Measurements from ENCODE around the gene SLC30A9.

SLC30A9 gene

DNA sequence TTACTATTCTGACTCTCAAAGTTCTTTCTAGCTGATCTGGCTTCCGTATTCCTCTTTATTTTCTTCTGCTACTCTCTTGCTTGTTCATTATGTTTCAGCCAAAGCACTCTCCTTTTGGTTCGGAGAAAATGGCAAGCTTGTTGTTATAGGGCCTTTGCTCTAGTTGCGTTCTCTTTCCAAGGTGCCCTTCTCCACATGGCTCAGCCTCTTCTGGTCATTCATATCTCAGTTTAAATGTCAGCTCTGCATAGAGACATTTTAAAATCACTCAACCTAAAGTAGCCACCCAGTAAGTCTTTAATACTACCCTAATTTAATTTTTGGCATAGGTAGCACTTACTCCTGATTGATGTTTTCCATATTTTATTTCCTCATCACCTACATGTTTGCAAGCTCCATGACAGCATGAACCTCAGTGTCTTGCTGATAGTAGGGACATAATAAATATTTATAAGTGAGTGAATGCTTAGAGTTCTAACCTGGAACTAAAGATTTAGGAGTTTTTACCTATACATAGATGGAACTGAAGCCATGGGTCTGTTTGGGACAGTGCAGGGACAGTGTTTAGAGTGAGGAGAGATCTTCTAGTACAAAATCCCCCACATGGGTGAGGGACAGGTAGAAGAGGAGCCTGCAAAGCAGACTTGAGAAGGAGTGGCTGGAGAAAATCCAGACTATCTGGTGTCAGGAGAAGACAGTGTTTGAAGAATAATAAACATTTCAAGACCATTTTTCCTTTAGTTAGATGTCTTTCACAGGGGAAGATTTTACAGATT is 17.9 kb downstream of the SLC30A9 start:
- DNase-seq, result no peak

DNA sequence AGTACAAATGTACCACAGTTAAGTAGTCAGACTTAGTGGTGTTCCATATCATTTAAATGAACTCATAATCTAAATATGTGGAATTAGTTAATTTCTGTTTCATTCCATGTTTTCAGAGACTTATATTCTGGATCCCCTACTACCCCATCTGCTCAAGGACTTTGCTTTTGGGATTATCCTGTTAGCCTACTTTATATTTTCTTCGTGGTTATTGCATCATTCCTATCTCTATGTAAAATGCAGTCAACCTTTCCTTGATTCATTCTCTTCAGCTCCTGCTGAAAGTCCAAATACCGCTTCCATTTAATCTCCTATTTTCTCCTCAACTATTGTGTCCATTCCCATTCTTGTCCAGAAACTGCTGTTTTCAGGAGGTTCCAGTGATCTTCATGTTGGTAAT is 25.1 kb downstream of the SLC30A9 start:
- no peak for DNase-seq

GRCh38 chr4:42018451-42018850 is 28.1 kb downstream of the SLC30A9 start:
- no peak for DNase-seq

DNA sequence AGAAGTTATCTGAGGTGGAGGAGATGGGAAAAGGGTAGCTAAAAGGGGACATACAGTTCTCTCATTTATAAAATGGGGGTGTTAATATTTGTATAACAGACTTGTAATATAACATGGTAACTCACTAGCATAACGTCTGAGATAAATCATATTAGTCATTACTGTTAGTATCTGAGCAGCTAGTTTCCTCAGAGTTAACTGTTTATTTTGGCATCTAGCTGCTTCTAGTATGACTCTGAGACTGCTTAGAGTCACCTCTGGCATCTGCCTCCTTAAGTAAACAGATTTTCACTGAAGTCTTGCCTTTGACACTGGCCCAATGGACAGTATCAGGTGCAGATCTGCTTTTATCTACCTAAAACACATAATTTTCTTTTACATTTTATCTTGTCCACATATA is 58.1 kb downstream of the SLC30A9 start:
- DNase-seq, result no peak

DNA sequence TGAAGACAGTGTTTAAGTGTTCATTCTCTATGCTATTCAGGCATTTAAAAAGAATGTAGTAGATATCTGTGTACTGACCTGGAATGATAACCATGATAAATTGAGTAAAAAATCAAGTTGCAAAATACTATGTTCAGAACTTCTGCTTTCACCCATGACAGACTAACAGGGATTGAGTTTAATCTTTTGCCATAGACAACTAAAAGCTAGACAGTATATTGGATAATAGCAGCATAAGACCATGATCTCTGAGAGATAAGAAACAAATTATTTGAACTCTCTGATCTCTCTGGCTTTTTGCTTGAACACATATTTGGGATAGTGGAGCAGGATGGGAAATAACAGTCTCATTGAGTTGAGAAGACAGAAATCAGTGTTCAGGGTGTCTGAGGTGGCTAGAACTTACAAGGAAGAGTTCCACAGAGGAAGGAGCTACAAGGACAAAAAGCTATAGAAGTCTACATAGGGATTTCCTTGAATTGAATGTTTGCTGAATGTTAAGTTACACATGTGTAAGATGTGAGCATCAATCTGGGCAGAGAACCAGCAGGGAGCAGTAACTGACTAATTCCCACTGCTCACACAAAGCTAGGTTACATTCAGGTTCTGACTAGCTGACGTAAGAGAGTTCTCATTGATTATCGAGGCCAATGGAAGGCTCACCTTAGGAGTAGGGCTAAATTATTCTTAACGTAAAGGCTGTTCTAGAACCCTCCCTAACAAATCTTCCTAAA is 60.4 kb downstream of the SLC30A9 start:
- DNase-seq, result no peak

DNA sequence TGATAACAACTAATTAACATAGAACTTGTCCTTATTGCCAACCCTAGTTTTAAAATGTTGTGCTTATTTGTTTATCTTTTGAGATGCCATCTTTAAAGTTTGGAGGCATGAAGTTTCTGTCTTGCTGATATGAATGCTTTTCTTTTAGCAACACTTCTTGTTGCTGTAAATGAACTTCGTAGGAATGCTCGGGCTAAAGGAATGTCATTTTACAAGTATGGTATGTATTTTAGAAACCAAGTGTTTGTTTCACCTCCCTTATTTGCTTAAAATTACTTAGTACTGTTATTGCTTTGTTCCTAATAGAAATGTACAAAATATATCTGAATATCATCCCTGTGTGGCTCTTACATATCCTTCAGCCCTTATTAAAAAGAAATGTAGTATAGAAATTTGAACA is 76.1 kb downstream of the SLC30A9 start:
- no peak for DNase-seq

DNA sequence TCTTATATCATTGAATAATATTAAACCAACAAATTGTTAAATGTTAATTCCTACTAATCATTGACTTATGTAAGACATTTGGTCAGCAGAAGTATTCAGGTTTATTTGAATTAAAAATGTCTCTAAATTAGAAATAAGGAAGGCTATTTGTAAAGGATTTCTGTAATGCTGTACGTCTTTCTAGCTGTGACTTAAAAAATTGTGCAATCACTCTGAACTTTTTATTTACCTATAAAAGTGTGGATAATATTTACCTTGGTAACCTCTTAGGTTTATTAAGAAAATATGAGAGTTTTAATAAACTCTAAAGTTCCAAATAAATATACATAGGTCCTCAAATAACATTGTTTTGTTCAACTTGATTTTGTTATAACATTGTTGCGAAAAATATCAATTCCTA is 76.9 kb downstream of the SLC30A9 start:
- DNase-seq, result no peak

GRCh38 chr4:42070463-42070862 is 80.1 kb downstream of the SLC30A9 start:
- DNase-seq, result no peak

DNA sequence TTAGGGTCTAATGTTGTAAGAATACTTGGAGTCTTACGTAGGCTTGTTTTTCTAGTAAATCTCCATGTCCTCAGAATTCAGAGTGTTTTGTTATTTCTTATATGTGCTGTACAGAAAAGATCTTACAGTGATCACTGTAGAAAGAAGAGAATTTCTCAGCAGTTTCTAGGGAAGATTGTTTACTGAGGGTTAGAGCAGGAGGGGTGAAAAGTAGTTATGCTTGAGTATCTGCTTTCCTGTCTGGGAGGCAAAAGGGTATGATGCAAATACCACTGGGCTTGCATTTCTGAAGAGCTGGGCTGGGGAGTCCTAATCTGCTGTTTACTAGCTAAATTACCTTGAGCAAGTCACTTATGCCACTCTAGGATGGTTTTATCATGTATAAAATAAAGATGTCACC is 84.0 kb downstream of the SLC30A9 start:
- DNase-seq, result no peak

DNA sequence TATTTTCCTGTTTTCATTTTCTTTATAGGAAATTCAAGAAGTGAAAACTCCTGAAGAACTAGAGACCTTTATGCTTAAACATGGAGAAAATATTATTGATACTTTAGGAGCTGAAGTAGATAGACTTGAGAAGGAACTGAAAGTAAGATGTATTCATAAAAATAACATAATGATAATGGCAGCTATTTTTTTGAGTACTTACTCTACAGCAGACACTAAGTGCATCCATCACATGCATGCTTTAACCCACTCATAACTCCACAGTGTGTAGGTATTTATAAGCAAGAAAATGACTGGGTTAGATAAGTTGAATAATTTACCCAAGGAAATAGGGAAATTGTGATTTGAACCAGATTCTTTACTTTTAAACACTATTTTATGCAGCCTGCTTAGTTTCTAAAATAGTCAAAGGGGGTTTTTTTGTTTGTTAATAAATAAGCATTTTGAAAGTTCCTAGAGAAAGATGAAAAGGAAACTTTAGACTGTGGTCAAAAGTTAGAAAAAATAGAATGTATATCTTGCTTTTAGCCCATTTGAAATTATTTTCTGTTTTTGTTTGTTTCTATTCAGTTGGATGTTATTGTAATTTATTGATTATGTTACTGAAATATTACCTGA is 88.0 kb downstream of the SLC30A9 start:
- no peak for DNase-seq

- no peak for DNase-seq
These were observed 90.0 kb downstream of the SLC30A9 start for GRCh38 chr4:42080306-42080705.

DNA sequence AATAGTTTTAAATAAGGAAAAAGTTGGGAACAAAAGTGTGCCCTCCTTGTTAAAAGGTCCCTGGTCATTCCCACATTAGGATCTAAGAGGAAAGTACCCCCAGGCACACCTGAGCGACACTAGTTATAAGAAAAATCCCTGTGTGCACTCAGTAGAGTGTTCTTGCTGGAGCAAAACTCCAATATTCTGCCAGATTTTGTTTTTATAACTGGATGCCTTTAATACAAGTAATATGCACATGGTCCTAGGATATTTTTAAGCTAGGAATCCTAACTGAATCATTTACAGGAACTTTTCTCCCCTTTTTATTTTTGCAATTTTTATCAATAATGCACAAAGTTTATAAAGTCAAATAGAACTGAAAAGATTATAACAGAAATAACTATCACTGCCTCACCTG is 93.5 kb downstream of the SLC30A9 start:
- no peak for DNase-seq

- DNase-seq, result no peak
These were observed 98.1 kb downstream of the SLC30A9 start for GRCh38 chr4:42088386-42088785.

DNA sequence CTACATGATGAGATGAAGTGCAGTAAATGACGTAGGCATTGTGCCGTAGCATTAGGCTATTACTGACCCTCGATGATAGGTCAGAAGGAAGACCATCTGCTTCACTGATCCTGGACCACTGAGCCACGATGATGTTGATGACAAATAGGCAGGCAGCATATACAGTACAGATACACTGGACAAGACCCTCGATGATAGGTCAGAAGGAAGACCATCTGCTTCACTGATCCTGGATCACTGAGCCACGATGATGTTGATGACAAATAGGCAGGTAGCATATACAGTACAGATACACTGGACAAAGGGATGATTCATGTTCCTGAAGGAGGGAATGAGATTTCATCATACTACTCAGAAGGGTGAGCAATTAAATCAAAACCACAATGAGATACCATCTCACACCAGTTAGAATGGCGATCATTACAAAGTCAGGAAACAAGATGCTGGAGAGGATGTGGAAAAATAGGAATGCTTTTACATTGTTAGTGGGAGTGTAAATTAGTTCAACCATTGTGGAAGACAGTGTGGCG is 111.2 kb downstream of the SLC30A9 start:
- DNase-seq, result no peak

DNA sequence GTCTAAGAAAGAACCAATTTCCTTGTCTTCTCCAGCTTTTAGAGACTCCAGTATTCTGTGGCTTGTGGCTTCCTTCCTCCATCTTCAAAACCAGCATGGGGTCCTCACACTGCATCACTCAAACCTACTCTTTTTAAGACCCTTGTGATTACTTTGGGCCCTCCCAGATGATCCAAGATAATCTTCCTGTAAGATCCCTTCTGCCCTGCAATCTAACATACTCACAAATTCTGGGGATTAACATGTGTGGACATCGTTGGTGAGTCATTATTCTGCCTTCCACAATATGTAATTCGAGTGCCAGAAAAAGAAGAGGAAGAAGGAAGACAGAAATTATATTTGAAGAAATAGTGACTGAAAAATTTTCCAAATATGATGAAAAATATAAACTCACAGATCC is 114.2 kb downstream of the SLC30A9 start:
- DNase-seq, result no peak

DNA sequence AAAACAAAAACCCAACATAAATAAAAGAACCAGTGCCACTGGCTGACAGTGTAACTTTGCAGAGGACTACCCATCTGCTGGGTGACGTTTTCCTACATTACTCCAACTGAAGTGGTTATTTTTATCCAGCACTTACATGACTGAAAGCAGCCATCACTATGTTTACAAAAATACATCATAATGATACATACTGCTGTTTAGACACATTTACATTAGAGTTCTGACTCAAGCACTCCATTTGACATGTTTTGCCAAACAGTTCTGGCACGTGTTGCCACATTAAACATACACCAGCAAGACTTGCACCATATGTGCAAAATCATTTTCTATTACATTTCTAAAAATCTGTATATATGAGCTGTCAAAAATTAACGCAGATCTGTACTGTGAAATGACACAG is 122.5 kb downstream of the SLC30A9 start:
- no peak for DNase-seq

- no peak for DNase-seq
These were observed 129.6 kb downstream of the SLC30A9 start for GRCh38 chr4:42119886-42120285.

DNA sequence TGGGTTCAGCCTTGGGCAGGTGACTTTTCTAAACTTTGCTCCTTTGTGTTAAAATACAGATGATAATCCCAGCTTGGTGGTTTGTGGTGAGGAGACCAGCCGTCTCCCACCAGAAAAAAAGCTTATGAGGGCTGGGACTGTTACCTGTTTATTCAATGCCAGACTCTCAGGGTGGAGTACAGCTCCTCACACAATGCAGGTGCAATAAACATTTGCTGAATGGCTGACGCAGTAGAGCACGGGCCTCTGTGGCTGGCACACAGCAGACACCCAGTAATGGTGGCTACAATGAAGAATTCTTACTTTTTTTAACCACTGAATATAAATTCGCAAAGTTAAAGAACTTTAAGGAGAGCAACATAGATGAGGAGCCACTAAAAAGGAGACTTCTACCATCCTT is 131.9 kb downstream of the SLC30A9 start:
- DNase-seq, result no peak

DNA sequence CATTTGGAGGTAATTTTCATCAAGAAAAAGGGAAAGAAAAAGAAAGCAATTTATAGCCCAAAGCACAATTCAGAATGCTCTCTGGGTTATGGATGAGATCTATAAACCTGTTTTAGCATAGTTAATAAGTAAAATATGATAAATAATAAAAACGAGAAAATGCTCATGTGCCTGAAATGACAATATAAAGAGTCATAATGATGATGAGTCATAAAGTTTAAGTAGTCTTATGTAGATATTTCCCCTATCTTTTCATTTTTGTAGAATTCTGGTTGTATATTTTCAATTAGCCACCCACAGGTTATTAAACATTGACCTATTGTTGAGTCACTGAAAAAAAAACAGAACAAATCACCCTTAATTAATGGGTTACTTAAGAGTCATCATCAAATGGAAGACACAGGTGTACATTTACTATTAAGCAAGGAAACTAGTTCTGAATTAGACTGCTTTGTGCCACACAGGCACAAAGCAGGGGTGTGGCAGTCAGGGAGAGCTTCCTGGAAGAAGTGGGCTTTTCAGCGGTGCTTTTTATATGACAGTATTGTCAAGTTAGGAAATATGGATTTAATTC is 132.8 kb downstream of the SLC30A9 start:
- DNase-seq, result no peak

- no peak for DNase-seq
These were observed 141.8 kb downstream of the SLC30A9 start for GRCh38 chr4:42132099-42132498.

GRCh38 chr4:42133006-42133405 is 142.7 kb downstream of the SLC30A9 start:
- DNase-seq, result no peak

DNA sequence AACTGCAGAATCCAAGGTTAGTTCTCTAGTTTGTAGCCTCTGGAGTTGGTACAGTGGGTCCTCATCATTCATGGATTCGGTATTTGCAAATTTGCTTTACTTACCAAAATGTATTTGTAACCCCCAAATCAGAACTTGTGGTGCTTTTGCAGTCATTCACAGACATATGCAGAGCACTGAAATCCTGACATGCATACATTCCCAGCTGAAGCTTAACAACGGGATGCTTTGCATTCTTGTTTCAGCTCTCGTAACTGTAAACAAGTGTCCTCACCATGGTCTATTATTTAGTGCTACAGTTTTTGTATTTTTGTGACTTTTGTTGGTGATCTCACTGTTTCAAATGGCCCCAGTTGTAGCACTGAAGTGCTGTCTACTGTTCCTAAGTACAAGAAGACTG is 146.0 kb downstream of the SLC30A9 start:
- no peak for DNase-seq

All from activated T-cell treated with anti-CD3 and anti-CD28 coated beads, Interleukin-2, amount 50 U/mL, for 48 hours (primary cell).